SK-N-SH (cell line): Measurements from ENCODE around the gene RAE1. TPM values are rescaled to one million over a fixed set of nuclear protein-coding genes. Genes with fewer than 3 reads are reported as not detected.

ENCODE experiments used
- CTCF ChIA-PET: fragments of 300-600, 350-600 bp; formaldehyde crosslinking; extraction: SDS; loops from one replicate; lab custom pipeline; 2021; lab: Yijun Ruan, JAX
- POLR2A ChIA-PET: fragments of 350-600 bp; sonication (Branson Sonifier 250); formaldehyde crosslinking; extraction: SDS; loops from one replicate; lab custom pipeline; 2020; ENCODE audit warnings: antibody characterized with exemption, inconsistent platforms; lab: Yijun Ruan, JAX
- DNase-seq: peaks from one replicate; pipeline ENCODE4 v3.0.0; 2012
- H2AFZ ChIP-seq: fragments of 200-600 bp; sonication (generic); 2 replicates; pipeline ENCODE4 v1.8.1; 2016; ENCODE audit warnings: antibody characterized with exemption, mild to moderate bottlenecking, low read depth
- H3F3A ChIP-seq: fragments of 200-600 bp; sonication (generic); replicated peaks from 2 replicates; pipeline ENCODE3; 2016; ENCODE audit warnings: antibody characterized with exemption, mild to moderate bottlenecking; ENCODE audit not compliant: insufficient read depth
- H3K27ac ChIP-seq, 2 experiments: fragments of 200-500 bp in 1 of 2; fragments of 200-600 bp in 1 of 2; sonication (Bioruptor generic) in 1 of 2; sonication (generic), shearing (Covaris generic) in 1 of 2; 2 replicates each; pipeline versions ENCODE4 v1.5.1 to v1.6.1; 2014 to 2016; ENCODE audit warnings: low read depth in 2 of 2, inconsistent platforms in 1 of 2, low read length in 1 of 2, mild to moderate bottlenecking in 1 of 2, mixed read lengths in 1 of 2
- H3K27me3 ChIP-seq: fragments of 200-600 bp; sonication (generic), shearing (Covaris generic); 2 replicates; pipeline ENCODE4 v1.6.1; 2016; ENCODE audit warnings: mixed run types; ENCODE audit not compliant: insufficient read depth
- H3K36me3 ChIP-seq, 2 experiments: fragments of 200-500 bp in 1 of 2; fragments of 200-600 bp in 1 of 2; sonication (Bioruptor generic) in 1 of 2; sonication (generic) in 1 of 2; replicated peaks in 1 of 2; 2 replicates each; pipeline versions ENCODE3 to v1.5.1; 2014 to 2016; ENCODE audit warnings: low read length in 1 of 2, mild to moderate bottlenecking in 1 of 2; ENCODE audit not compliant: insufficient read depth in 2 of 2, control insufficient read depth in 1 of 2
- H3K4me1 ChIP-seq, 2 experiments: fragments of 200-500 bp in 1 of 2; fragments of 200-600 bp in 1 of 2; sonication (Bioruptor generic) in 1 of 2; sonication (generic), shearing (Covaris generic) in 1 of 2; 2 replicates each; pipeline versions ENCODE4 v1.5.1 to v1.6.1; 2014 to 2016; ENCODE audit warnings: low read depth in 1 of 2, low read length in 1 of 2, mixed run types in 1 of 2; ENCODE audit not compliant: insufficient read depth in 2 of 2, control insufficient read depth in 1 of 2
- H3K4me2 ChIP-seq: fragments of 200-600 bp; sonication (generic), shearing (Covaris generic); 2 replicates; pipeline ENCODE4 v1.6.1; 2017; ENCODE audit warnings: mixed run types
- H3K4me3 ChIP-seq, 2 experiments: fragments of 200-500 bp in 1 of 2; fragments of 200-600 bp in 1 of 2; sonication (Bioruptor generic) in 1 of 2; sonication (generic), shearing (Covaris generic) in 1 of 2; 2 replicates each; pipeline versions ENCODE4 v1.5.1 to v1.8.1; 2014 to 2016; ENCODE audit warnings: low read depth in 2 of 2, inconsistent platforms in 1 of 2, low read length in 1 of 2, mild to moderate bottlenecking in 1 of 2, mixed read lengths in 1 of 2, moderate library complexity in 1 of 2
- H3K79me2 ChIP-seq: fragments of 200-600 bp; sonication (generic); 2 replicates; pipeline ENCODE4 v1.8.1; 2017; ENCODE audit warnings: mild to moderate bottlenecking; ENCODE audit not compliant: insufficient read depth
- H3K9ac ChIP-seq: fragments of 200-600 bp; sonication (generic); 2 replicates; pipeline ENCODE4 v1.6.1; 2017; ENCODE audit warnings: mixed run types
- H3K9me2 ChIP-seq: fragments of 200-600 bp; sonication (generic); 2 replicates; pipeline ENCODE4 v1.6.1; 2017; ENCODE audit warnings: mixed run types
- H3K9me3 ChIP-seq: fragments of 200-600 bp; sonication (generic); 2 replicates; pipeline ENCODE4 v1.6.1; 2017; ENCODE audit warnings: mixed run types, mild to moderate bottlenecking, moderate library complexity
- H4K20me1 ChIP-seq: fragments of 200-600 bp; sonication (generic); 2 replicates; pipeline ENCODE4 v1.6.1; 2017; ENCODE audit warnings: mild to moderate bottlenecking, mixed run types; ENCODE audit not compliant: insufficient read depth
- EZH2phosphoT487 ChIP-seq: fragments of 200-600 bp; sonication (generic); IDR thresholded peaks from 2 replicates; pipeline ENCODE4 v1.6.1; 2017; ENCODE audit warnings: low read depth, mixed run types, mild to moderate bottlenecking, antibody characterized with exemption, moderate library complexity, borderline replicate concordance
- FOXJ3 ChIP-seq: sonication (generic); formaldehyde crosslinking; IDR thresholded peaks from 2 replicates; pipeline ENCODE4 v1.5.1; 2020; ENCODE audit warnings: mild to moderate bottlenecking, missing genetic modification reagents
- GATA2 ChIP-seq: sonication (generic); formaldehyde crosslinking; IDR thresholded peaks from 2 replicates; pipeline ENCODE4 v1.5.0; 2020; ENCODE audit warnings: mild to moderate bottlenecking, missing genetic modification reagents
- JUND ChIP-seq: IDR thresholded peaks from 2 replicates; pipeline ENCODE4 v1.4.0; 2012
- MAX ChIP-seq: IDR thresholded peaks from 2 replicates; pipeline ENCODE4 v1.4.0; 2012; ENCODE audit warnings: low read depth
- NFIC ChIP-seq: IDR thresholded peaks from 2 replicates; pipeline ENCODE4 v1.4.0; 2012; ENCODE audit warnings: borderline replicate concordance
- NRF1 ChIP-seq: IDR thresholded peaks from 2 replicates; pipeline ENCODE4 v1.6.1; 2012; ENCODE audit warnings: low read depth, mild to moderate bottlenecking, low read length
- RAD21 ChIP-seq: IDR thresholded peaks from 2 replicates; pipeline ENCODE4 v1.6.1; 2012; ENCODE audit warnings: mild to moderate bottlenecking, low read length
- RCOR1 ChIP-seq: fragments of 150-350 bp; IDR thresholded peaks from 2 replicates; pipeline ENCODE4 v1.6.1; 2017; ENCODE audit warnings: antibody characterized with exemption, low read length
- RFX5 ChIP-seq: IDR thresholded peaks from 2 replicates; pipeline ENCODE4 v1.6.1; 2012; ENCODE audit warnings: mild to moderate bottlenecking, improper control_type of control experiment, low read length
- SMC3 ChIP-seq: IDR thresholded peaks from 2 replicates; pipeline ENCODE4 v1.6.1; 2012; ENCODE audit warnings: low read depth, low read length, improper control_type of control experiment
- TAF1 ChIP-seq: IDR thresholded peaks from 2 replicates; pipeline ENCODE4 v1.6.1; 2012; ENCODE audit warnings: low read depth, mild to moderate bottlenecking, low read length, moderate library complexity, borderline replicate concordance
- TCF12 ChIP-seq: IDR thresholded peaks from 2 replicates; pipeline ENCODE4 v1.4.0; 2012
- TEAD4 ChIP-seq: IDR thresholded peaks from 2 replicates; pipeline ENCODE4 v1.4.0; 2012; ENCODE audit warnings: mild to moderate bottlenecking, borderline replicate concordance; ENCODE audit not compliant: insufficient read depth
- USF1 ChIP-seq: IDR thresholded peaks from 2 replicates; pipeline ENCODE4 v1.4.0; 2012; ENCODE audit warnings: low read depth, borderline replicate concordance
- YY1 ChIP-seq: IDR thresholded peaks from 2 replicates; pipeline ENCODE4 v1.4.0; 2012; ENCODE audit warnings: low read depth, mild to moderate bottlenecking
- WGBS: methylation state at CpG from one replicate; pipeline ENCODE4 v1.1.6; 2017; ENCODE audit warnings: low lambda C conversion rate; 5-methylcytosine and 5-hydroxymethylcytosine counted together
- polyA plus RNA-seq, 3 experiments: library from polyadenylated mRNA; depleted of rRNA; stranded (reverse); fragments of >200 nt; gene quantifications; 2 replicates each; pipeline ENCODE4 v1.2.3, GENCODE V29; 2012
- TF ChIP-seq, protein P1 (sequence below): IDR thresholded peaks from 2 replicates; pipeline ENCODE4 v1.4.0; 2012; ENCODE audit warnings: low read depth, borderline replicate concordance
- TF ChIP-seq, protein P2 (sequence below): fragments of 150-350 bp; IDR thresholded peaks from 2 replicates; pipeline ENCODE4 v1.6.1; 2017; ENCODE audit warnings: antibody characterized with exemption, low read length, low read depth, borderline replicate concordance
- TF ChIP-seq, protein P3 (sequence below): fragments of 150-350 bp; IDR thresholded peaks from 2 replicates; pipeline ENCODE4 v1.6.1; 2016; ENCODE audit warnings: mild to moderate bottlenecking, low read depth, low read length

Gene RAE1
- polyA plus RNA-seq, 1 of the 3 experiments (the other 2 are of a cell fraction) = 82.4 TPM

GRCh38 chr20:57386762-57387161, 35.7 kb downstream of the RAE1 start:
- no peak overlapping the region for H3K4me3 ChIP-seq
- H3K4me1 ChIP-seq = peaks cover 0 to 3% of the 10 kb centered on the region in 2 experiments; a peak in 1 of 4 replicates
- ChIA-PET POLR2A (no interaction called here), CTCF (interaction anchor here (0.8 kb wide), 1 partner anchor 208 kb away, joined by 3 read pairs; no protein-coding TSS in a partner anchor)
- no peaks in the 10 kb centered on the region for H3K9me2 ChIP-seq
- no peaks in the 10 kb centered on the region for H3K9me3 ChIP-seq
- H2AFZ ChIP-seq = no peak overlapping the region
- no peaks in the 10 kb centered on the region for H4K20me1 ChIP-seq
- H3K79me2 ChIP-seq = no peaks in the 10 kb centered on the region
- WGBS = 98% methylated on average over 4 of the region's 4 CpGs
- TF ChIP-seq, protein P1, sequence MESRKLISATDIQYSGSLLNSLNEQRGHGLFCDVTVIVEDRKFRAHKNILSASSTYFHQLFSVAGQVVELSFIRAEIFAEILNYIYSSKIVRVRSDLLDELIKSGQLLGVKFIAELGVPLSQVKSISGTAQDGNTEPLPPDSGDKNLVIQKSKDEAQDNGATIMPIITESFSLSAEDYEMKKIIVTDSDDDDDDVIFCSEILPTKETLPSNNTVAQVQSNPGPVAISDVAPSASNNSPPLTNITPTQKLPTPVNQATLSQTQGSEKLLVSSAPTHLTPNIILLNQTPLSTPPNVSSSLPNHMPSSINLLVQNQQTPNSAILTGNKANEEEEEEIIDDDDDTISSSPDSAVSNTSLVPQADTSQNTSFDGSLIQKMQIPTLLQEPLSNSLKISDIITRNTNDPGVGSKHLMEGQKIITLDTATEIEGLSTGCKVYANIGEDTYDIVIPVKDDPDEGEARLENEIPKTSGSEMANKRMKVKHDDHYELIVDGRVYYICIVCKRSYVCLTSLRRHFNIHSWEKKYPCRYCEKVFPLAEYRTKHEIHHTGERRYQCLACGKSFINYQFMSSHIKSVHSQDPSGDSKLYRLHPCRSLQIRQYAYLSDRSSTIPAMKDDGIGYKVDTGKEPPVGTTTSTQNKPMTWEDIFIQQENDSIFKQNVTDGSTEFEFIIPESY = no peak
- TF ChIP-seq GATA2 (no peak), NRF1 (no peak), TEAD4 (no peak), FOXJ3 (CRISPR knock-in tag) (no peak), RAD21 (no peak), SMC3 (no peak), RCOR1 (no peak)
- TF ChIP-seq, protein P2, sequence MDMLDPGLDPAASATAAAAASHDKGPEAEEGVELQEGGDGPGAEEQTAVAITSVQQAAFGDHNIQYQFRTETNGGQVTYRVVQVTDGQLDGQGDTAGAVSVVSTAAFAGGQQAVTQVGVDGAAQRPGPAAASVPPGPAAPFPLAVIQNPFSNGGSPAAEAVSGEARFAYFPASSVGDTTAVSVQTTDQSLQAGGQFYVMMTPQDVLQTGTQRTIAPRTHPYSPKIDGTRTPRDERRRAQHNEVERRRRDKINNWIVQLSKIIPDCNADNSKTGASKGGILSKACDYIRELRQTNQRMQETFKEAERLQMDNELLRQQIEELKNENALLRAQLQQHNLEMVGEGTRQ = no peak
- H3K27ac ChIP-seq = no peak overlapping the region
- H3K27me3 ChIP-seq = no peaks in the 10 kb centered on the region
- H3F3A ChIP-seq = no peaks in the 10 kb centered on the region
- no peak overlapping the region for H3K4me2 ChIP-seq
- peaks cover 0 to 5% of the 10 kb centered on the region in 2 experiments for H3K36me3 ChIP-seq
- H3K9ac ChIP-seq = no peak overlapping the region
- DNase-seq = no peak

DNA sequence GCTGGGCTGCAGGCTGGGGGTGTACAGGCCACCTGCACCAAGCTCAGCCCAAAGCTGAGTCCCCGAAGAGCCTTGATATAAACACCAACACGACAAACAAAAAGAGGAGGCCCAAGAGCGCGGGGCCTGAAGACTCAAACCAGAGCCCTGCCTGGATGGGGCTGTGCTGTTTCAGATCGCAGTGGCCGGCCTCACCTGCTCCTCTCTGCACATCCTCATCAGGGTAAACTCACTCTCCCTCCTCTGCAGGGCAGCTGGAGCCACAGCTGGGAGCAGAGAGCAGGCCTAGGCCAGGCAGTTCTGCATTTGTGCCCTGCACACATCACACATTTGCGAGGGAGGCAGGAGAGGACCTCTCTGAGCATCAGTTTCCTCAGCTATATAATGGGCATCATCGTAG, 36.4 kb downstream of the RAE1 start:
- Histone ChIP-seq H3K4me3 (no peak overlapping the region), H3K4me1 (peaks cover 0 to 9% of the 10 kb centered on the region in 2 experiments; a peak in 1 of 4 replicates), H4K20me1 (no peaks in the 10 kb centered on the region), H3K9me3 (no peaks in the 10 kb centered on the region), H3K4me2 (no peak overlapping the region), H3K27ac (no peak overlapping the region), H3K79me2 (peaks cover 5% of the 10 kb centered on the region), H3K27me3 (no peaks in the 10 kb centered on the region), H2AFZ (no peak overlapping the region), H3K9ac (no peak overlapping the region), H3K9me2 (no peaks in the 10 kb centered on the region), H3K36me3 (peaks cover 0 to 5% of the 10 kb centered on the region in 2 experiments), H3F3A (no peaks in the 10 kb centered on the region)
- no peak for DNase-seq
- POLR2A ChIA-PET = no interaction called here
- 85% methylated on average over 5 of the region's 8 CpGs for WGBS
- CTCF ChIA-PET = interaction anchor here (0.8 to 1.7 kb wide), 3 partner anchors 111 to 210 kb away, joined by 3 to 6 read pairs (median 4); no protein-coding TSS in a partner anchor
- no peak for TF ChIP-seq NFIC
- TF ChIP-seq, protein P3, sequence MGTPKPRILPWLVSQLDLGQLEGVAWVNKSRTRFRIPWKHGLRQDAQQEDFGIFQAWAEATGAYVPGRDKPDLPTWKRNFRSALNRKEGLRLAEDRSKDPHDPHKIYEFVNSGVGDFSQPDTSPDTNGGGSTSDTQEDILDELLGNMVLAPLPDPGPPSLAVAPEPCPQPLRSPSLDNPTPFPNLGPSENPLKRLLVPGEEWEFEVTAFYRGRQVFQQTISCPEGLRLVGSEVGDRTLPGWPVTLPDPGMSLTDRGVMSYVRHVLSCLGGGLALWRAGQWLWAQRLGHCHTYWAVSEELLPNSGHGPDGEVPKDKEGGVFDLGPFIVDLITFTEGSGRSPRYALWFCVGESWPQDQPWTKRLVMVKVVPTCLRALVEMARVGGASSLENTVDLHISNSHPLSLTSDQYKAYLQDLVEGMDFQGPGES = no peak
- TF ChIP-seq, protein P1 = no peak
- TF ChIP-seq NRF1 = no peak
- no peak for TF ChIP-seq MAX
- TF ChIP-seq EZH2phosphoT487 = no peak
- TF ChIP-seq RFX5 = no peak
- no peak for TF ChIP-seq GATA2
- no peak for TF ChIP-seq TCF12
- TF ChIP-seq JUND = no peak
- no peak for TF ChIP-seq RAD21
- TF ChIP-seq TAF1 = no peak
- TF ChIP-seq YY1 = no peak
- no peak for TF ChIP-seq USF1
- no peak for TF ChIP-seq RCOR1
